ENCODE results near the gene SNX32.

The SNX32 gene

GRCh38 chr11:65833297-65834030, at the start of gene SNX32:
TSS of gene SNX32 (plus strand) at chr11:65833963. CDS start at chr11:65834066, 103 bp downstream.
- TF ChIP-seq, protein P1, sequence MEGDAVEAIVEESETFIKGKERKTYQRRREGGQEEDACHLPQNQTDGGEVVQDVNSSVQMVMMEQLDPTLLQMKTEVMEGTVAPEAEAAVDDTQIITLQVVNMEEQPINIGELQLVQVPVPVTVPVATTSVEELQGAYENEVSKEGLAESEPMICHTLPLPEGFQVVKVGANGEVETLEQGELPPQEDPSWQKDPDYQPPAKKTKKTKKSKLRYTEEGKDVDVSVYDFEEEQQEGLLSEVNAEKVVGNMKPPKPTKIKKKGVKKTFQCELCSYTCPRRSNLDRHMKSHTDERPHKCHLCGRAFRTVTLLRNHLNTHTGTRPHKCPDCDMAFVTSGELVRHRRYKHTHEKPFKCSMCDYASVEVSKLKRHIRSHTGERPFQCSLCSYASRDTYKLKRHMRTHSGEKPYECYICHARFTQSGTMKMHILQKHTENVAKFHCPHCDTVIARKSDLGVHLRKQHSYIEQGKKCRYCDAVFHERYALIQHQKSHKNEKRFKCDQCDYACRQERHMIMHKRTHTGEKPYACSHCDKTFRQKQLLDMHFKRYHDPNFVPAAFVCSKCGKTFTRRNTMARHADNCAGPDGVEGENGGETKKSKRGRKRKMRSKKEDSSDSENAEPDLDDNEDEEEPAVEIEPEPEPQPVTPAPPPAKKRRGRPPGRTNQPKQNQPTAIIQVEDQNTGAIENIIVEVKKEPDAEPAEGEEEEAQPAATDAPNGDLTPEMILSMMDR (IDR thresholded peaks at IDR 0.05): no peak
- H3K4me3 ChIP-seq: peak within 1 kb of the TSS; percentile 82
- peak; percentile 96 for DNase-seq (ENCODE audit: low spot score)
- H3K27ac ChIP-seq: peak within 1 kb of the TSS in 1 of 2 donors; percentile 45

- H3K27ac ChIP-seq: no peak overlapping the region
- TF ChIP-seq, protein P1 (IDR thresholded peaks at IDR 0.05): no peak
- no peak for DNase-seq (ENCODE audit: low spot score)
- no peak overlapping the region for H3K4me3 ChIP-seq
Observed at GRCh38 chr11:65785319-65786007, 48.3 kb upstream of the SNX32 start.

DNA sequence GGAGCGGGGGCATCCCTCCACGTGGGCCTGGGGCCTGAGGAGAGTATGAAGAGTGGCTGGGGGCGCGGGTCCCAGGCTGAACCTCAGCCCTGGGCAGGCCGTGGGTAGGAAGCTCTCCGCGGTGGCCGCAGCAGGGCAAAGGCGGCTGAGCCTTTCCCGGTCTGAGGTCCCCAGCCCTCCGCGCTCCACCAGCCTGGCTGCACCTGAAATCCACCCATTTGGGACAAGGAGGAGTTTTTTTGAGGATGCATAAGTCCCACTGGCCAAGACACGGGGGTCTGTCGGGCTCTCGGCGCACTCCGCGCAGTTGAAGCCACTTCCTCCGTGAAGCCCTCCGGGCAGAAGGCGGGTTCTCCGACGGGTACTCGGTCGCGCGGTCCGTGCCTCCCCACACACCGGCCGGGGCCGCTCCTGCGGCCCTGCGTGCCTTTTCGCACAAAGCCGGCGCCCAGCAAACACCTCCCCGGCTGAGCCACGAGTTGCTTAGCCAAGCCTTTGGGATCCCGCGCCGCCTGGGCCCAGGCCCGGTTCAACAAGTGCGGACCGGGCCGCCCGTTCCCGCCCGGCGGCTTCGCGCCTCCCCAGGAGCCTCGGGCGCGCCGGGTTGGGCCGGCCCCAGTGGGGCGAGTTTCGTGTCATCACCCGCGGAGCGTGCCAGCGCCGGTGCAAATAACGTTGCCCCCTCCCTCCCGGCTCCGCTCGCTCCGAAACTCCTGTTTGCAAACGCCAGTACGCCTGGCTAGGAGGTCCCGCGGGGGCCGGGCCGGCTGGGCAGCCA, 47.6 kb upstream of the SNX32 start:
- peak overlapping the region; percentile 62 for H3K4me3 ChIP-seq

GRCh38 chr11:65786786-65787636, 46.8 kb upstream of the SNX32 start, which contains the start of gene OVOL1:
TSS of gene OVOL1 (plus strand) at chr11:65787063. CDS start at chr11:65787374, 311 bp downstream.
- H3K4me3 ChIP-seq: peak within 1 kb of the TSS; percentile 62
- TF ChIP-seq, protein P1 (IDR thresholded peaks at IDR 0.05): no peak
- no peak within 1 kb of the TSS for H3K27ac ChIP-seq
- DNase-seq (ENCODE audit: low spot score): no peak

More for the DNA sequence above, 47.6 kb upstream of the SNX32 start:
- no peak for DNase-seq (ENCODE audit: low spot score)
- TF ChIP-seq, protein P1 (IDR thresholded peaks at IDR 0.05): no peak
- H3K27ac ChIP-seq: no peak overlapping the region

DNA sequence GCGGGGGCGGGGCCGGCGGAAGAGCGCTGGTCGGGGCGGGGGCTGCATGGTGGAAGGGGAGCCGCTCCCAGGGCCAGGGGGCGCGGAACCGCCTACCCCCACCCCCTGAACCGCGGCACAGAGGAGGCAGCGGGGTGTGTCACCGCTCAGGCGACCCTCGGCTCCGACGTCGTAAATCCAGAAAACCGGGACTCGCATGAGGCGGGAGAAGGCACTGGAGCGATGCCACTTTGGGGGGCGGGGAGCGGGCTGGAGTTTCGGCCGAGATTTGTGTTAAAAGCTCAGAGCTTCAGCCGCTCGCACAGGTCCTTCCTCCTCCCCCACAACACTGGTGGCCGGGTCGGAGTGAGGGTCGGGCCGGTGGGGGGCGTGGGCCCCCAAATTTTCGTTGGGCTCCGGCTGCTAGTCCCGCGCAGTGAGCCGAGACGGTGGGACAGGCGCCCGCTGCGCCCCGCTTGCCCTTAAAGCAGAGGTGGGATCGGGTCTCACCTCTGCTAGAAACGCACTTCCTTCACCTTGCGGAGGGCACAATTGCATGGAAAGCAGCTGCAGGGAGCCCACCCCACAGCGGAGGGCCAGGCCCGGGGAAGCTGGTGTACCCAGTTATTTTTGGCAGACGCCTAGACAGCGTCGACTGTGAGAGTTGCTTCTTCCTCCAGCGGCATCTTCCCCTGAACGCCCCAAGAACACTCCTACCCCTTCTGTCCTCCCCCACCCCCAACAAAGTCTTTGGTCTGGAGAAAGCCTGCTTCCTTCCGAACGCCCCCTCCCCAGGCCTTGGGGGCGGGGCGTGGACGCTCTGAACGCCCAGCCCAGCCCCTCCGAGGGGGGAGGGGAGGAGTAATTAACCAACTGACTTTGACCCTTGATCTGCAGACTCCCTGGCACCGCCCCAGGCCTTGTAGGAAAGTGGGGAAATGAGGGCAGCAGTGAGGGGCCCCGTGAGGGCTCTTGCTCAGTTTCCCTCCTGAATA, 45.8 kb upstream of the SNX32 start:
- no peak overlapping the region for H3K27ac ChIP-seq
- TF ChIP-seq, protein P1 (IDR thresholded peaks at IDR 0.05): no peak
- H3K4me3 ChIP-seq: peak overlapping the region; percentile 62
- DNase-seq (ENCODE audit: low spot score): no peak
